Nephron (organoid): ENCODE data around the gene MOCS1.

ENCODE experiments used
- H3K27ac Mint-ChIP-seq, 3 experiments: 2 replicates each; pipeline ENCODE4 v1.8.0; 2020; ENCODE audit warnings: mixed read lengths in 3 of 3, mild to moderate bottlenecking in 2 of 3, moderate library complexity in 1 of 3
- H3K27me3 Mint-ChIP-seq: 2 replicates; pipeline ENCODE4 v1.8.0; 2021; ENCODE audit warnings: low read depth, mild to moderate bottlenecking, moderate library complexity, mixed read lengths
- H3K36me3 Mint-ChIP-seq: 2 replicates; pipeline ENCODE4 v1.8.0; 2020; ENCODE audit warnings: low read depth, mixed read lengths
- H3K4me1 Mint-ChIP-seq: 2 replicates; pipeline ENCODE4 v1.8.0; 2020; ENCODE audit warnings: mixed read lengths
- H3K4me3 Mint-ChIP-seq, 3 experiments: 2 replicates each; pipeline ENCODE4 v1.8.0; 2020; ENCODE audit warnings: mild to moderate bottlenecking in 3 of 3, mixed read lengths in 3 of 3, moderate library complexity in 2 of 3
- H3K9me3 Mint-ChIP-seq: 2 replicates; pipeline ENCODE4 v1.8.0; 2020; ENCODE audit warnings: mixed read lengths
- TF ChIP-seq, protein P1 (sequence below), 3 experiments: fragments of 200-600 bp; sonication (generic); IDR thresholded peaks; one replicate each; pipeline ENCODE4 v1.5.0; 2021; ENCODE audit warnings: antibody characterized with exemption in 3 of 3; ENCODE audit not compliant: unreplicated experiment in 3 of 3

MOCS1 gene

GRCh38 chr6:39859025-39859424 lies 75.2 kb downstream of the MOCS1 start:
- Mint-ChIP-seq H3K36me3 (peaks cover 24% of the 10 kb centered on the region), H3K4me3 (no peak overlapping the region), H3K27ac (no peak overlapping the region), H3K9me3 (no peaks in the 10 kb centered on the region), H3K4me1 (peaks cover 14% of the 10 kb centered on the region), H3K27me3 (no peaks in the 10 kb centered on the region)
- TF ChIP-seq, protein P1, sequence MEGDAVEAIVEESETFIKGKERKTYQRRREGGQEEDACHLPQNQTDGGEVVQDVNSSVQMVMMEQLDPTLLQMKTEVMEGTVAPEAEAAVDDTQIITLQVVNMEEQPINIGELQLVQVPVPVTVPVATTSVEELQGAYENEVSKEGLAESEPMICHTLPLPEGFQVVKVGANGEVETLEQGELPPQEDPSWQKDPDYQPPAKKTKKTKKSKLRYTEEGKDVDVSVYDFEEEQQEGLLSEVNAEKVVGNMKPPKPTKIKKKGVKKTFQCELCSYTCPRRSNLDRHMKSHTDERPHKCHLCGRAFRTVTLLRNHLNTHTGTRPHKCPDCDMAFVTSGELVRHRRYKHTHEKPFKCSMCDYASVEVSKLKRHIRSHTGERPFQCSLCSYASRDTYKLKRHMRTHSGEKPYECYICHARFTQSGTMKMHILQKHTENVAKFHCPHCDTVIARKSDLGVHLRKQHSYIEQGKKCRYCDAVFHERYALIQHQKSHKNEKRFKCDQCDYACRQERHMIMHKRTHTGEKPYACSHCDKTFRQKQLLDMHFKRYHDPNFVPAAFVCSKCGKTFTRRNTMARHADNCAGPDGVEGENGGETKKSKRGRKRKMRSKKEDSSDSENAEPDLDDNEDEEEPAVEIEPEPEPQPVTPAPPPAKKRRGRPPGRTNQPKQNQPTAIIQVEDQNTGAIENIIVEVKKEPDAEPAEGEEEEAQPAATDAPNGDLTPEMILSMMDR (IDR thresholded peaks at IDR 0.05; ENCODE audit: unreplicated experiment in 3 of 3): no peak

DNA sequence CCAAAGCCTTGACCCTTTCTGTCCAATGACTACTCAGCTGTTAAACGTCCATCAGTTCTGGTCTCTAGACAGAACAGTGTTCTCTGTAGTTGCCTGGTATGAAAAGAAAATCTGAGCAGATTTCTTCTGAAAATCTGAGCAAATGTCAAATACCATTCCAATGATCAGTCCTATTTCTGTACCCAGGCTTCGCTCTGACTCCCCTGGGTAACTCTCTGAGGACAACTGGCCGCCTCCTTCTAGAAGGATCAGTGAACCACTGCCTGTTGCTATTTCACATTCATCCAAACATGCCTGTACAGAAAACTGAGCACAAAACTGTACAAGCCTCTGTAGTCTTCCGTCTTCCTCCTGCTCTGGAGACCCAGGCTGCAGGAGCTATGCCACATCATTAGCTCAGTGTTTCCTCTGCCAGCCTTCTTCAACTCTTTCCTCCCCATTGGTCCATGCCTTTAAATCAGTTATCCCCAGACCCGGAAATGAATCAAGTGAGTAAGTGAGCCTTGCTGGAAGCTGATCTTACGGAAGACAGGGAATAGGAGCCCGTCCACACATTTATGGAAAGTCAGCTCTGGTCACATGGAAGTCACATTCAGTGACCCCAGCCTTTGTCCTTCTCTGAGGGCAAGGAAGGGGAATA lies 78.8 kb downstream of the MOCS1 start:
- Mint-ChIP-seq H3K27ac (no peak overlapping the region), H3K4me1 (peaks cover 14% of the 10 kb centered on the region), H3K9me3 (no peaks in the 10 kb centered on the region), H3K27me3 (peaks cover 5% of the 10 kb centered on the region), H3K4me3 (no peak overlapping the region), H3K36me3 (peaks cover 13% of the 10 kb centered on the region)
- TF ChIP-seq, protein P1 (IDR thresholded peaks at IDR 0.05; ENCODE audit: unreplicated experiment in 3 of 3): no peak
